IMR-90 (cell line): Measurements from ENCODE around the gene EXO1. TPM values are rescaled to one million over a fixed set of nuclear protein-coding genes. Genes with fewer than 3 reads are reported as not detected.

ENCODE experiments used
- ATAC-seq: fragments of 200-7000 bp; cut with Tn5 transposase; 2 replicates; pipeline ENCODE4 v1.9.1; 2020; ENCODE audit warnings: low read depth, mild to moderate bottlenecking, moderate library complexity
- BruUV-seq: library from RNA; stranded (reverse); fragments of 400-500 nt; replicated peaks from 2 replicates; lab custom pipeline; 2021; lab: Mats Ljungman, UMichigan
- CTCF ChIA-PET: fragments of 300-600 bp; formaldehyde crosslinking; extraction: SDS; loops from one replicate; lab custom pipeline; 2021; ENCODE audit warnings: antibody characterized with exemption; lab: Yijun Ruan, JAX
- POLR2A ChIA-PET: fragments of 300-600 bp; sonication (Branson Sonifier 250); formaldehyde crosslinking; loops from one replicate; lab custom pipeline; 2022; ENCODE audit warnings: antibody characterized with exemption; ENCODE audit not compliant: unreplicated experiment; lab: Charles Lee
- DNase-seq: peaks from one replicate; pipeline ENCODE4 v3.0.0; 2013
- H2AFZ ChIP-seq: replicated peaks from 2 replicates; pipeline ENCODE3; 2013; ENCODE audit warnings: low read length, mild to moderate bottlenecking; ENCODE audit not compliant: poor library complexity
- H2AK5ac ChIP-seq: 2 replicates; pipeline ENCODE4 v1.6.1; 2013; ENCODE audit warnings: low read depth, low read length, inconsistent platforms
- H2AK9ac ChIP-seq: replicated peaks from 2 replicates; pipeline ENCODE3; 2013; ENCODE audit warnings: mild to moderate bottlenecking, low read depth, low read length, moderate library complexity; ENCODE audit not compliant: poor library complexity
- H2BK120ac ChIP-seq: 2 replicates; pipeline ENCODE4 v1.6.1; 2013; ENCODE audit warnings: low read depth, low read length, inconsistent platforms
- H2BK15ac ChIP-seq: 3 replicates; pipeline ENCODE4 v1.6.1; 2013; ENCODE audit warnings: low read depth, low read length, inconsistent platforms
- H2BK20ac ChIP-seq: 2 replicates; pipeline ENCODE4 v1.6.1; 2013; ENCODE audit warnings: low read depth, mild to moderate bottlenecking, inconsistent platforms, low read length, moderate library complexity
- H2BK5ac ChIP-seq: 2 replicates; pipeline ENCODE4 v1.6.1; 2013; ENCODE audit warnings: mild to moderate bottlenecking, low read depth, low read length, inconsistent platforms; ENCODE audit not compliant: poor library complexity, severe bottlenecking
- H3K14ac ChIP-seq: replicated peaks from 2 replicates; pipeline ENCODE4 v1.6.1; 2013; ENCODE audit warnings: low read depth, low read length, inconsistent platforms
- H3K18ac ChIP-seq: 2 replicates; pipeline ENCODE4 v1.6.1; 2013; ENCODE audit warnings: low read depth, low read length, control low read depth
- H3K23ac ChIP-seq: 2 replicates; pipeline ENCODE4 v1.6.1; 2013; ENCODE audit warnings: low read depth, low read length, inconsistent platforms
- H3K27ac ChIP-seq: 2 replicates; pipeline ENCODE4 v1.5.1; 2013; ENCODE audit warnings: mild to moderate bottlenecking, control low read depth, low read length; ENCODE audit not compliant: insufficient read depth
- H3K27me3 ChIP-seq: 2 replicates; pipeline ENCODE4 v1.6.1; 2013; ENCODE audit warnings: low read length; ENCODE audit not compliant: control insufficient read depth, insufficient read depth
- H3K36me3 ChIP-seq: 2 replicates; pipeline ENCODE4 v1.6.1; 2013; ENCODE audit warnings: low read length, mixed read lengths; ENCODE audit not compliant: control insufficient read depth, insufficient read depth
- H3K4ac ChIP-seq: 2 replicates; pipeline ENCODE4 v1.6.1; 2013; ENCODE audit warnings: low read depth, low read length, inconsistent platforms
- H3K4me1 ChIP-seq: 2 replicates; pipeline ENCODE4 v1.6.1; 2013; ENCODE audit warnings: low read length, mixed read lengths; ENCODE audit not compliant: control insufficient read depth, insufficient read depth
- H3K4me2 ChIP-seq: 2 replicates; pipeline ENCODE4 v1.6.1; 2013; ENCODE audit warnings: low read depth, mild to moderate bottlenecking, control low read depth, low read length, moderate library complexity
- H3K4me3 ChIP-seq: 2 replicates; pipeline ENCODE4 v1.5.1; 2013; ENCODE audit warnings: low read depth, mild to moderate bottlenecking, control low read depth, low read length, moderate library complexity; ENCODE audit not compliant: insufficient read depth
- H3K56ac ChIP-seq: 2 replicates; pipeline ENCODE4 v1.6.1; 2013; ENCODE audit warnings: low read length, inconsistent platforms; ENCODE audit not compliant: insufficient read depth; ENCODE audit errors: extremely low read depth
- H3K79me1 ChIP-seq, 2 experiments: 2 replicates each; pipeline ENCODE4 v1.6.1; 2013; ENCODE audit warnings: low read length in 2 of 2, inconsistent platforms in 1 of 2, low read depth in 1 of 2
- H3K9ac ChIP-seq: 2 replicates; pipeline ENCODE4 v1.6.1; 2013; ENCODE audit warnings: low read depth, low read length, control low read depth
- H3K9me1 ChIP-seq: 2 replicates; pipeline ENCODE4 v1.6.1; 2013; ENCODE audit warnings: low read length, inconsistent platforms; ENCODE audit not compliant: insufficient read depth
- H3K9me3 ChIP-seq: 2 replicates; pipeline ENCODE4 v1.6.1; 2013; ENCODE audit warnings: low read length; ENCODE audit not compliant: control insufficient read depth, insufficient read depth
- H4K20me1 ChIP-seq: 2 replicates; pipeline ENCODE4 v1.6.1; 2013; ENCODE audit warnings: low read length, inconsistent platforms; ENCODE audit not compliant: insufficient read depth
- H4K5ac ChIP-seq: 2 replicates; pipeline ENCODE4 v1.6.1; 2013; ENCODE audit warnings: mild to moderate bottlenecking, low read depth, low read length, control low read depth
- H4K8ac ChIP-seq, 2 experiments: 2 replicates each; pipeline ENCODE4 v1.6.1; 2013; ENCODE audit warnings: low read depth in 2 of 2, low read length in 2 of 2, control low read depth in 1 of 2, inconsistent platforms in 1 of 2
- H4K91ac ChIP-seq: 2 replicates; pipeline ENCODE4 v1.6.1; 2013; ENCODE audit warnings: low read depth, low read length, inconsistent platforms; ENCODE audit not compliant: insufficient read depth
- CHD1 ChIP-seq: IDR thresholded peaks from 2 replicates; pipeline ENCODE4 v1.6.1; 2012; ENCODE audit warnings: low read depth, low read length, improper control_type of control experiment
- dilution Hi-C: fragments of 300-500 bp; cut with HindIII; formaldehyde crosslinking; loops from one replicate; pipeline ENCODE4 v1.14.3; 2018; ENCODE audit warnings: low sequenced_read_pairs; ENCODE audit not compliant: unreplicated experiment
- in situ Hi-C: fragments of 300-500 bp; cut with MboI; formaldehyde crosslinking; loops from 3 replicates; pipeline ENCODE4 v1.14.3; 2019; ENCODE audit warnings: low sequenced_read_pairs, inconsistent platforms, mixed read lengths
- intact Hi-C: fragments of 100-400 bp; cut with micrococcal nuclease; formaldehyde crosslinking; loops from 2 replicates; pipeline ENCODE4 v1.10.0; 2022
- polyA plus RNA-seq, 3 experiments: library from polyadenylated mRNA; depleted of rRNA; stranded (reverse); fragments of >200 nt; gene quantifications; 2 replicates each; pipeline ENCODE4 v1.2.3, GENCODE V29; 2012; ENCODE audit warnings: low replicate concordance in 1 of 3
- total RNA-seq: library from RNA; depleted of rRNA; stranded (reverse); fragments of >200 nt; gene quantifications from 2 replicates; pipeline ENCODE4 v1.2.3, GENCODE V29; 2012

Gene EXO1
- total and polyA plus RNA-seq, 2 of the 4 experiments (the other 2 are of a cell fraction): 5.1 to 12.9 TPM

DNA sequence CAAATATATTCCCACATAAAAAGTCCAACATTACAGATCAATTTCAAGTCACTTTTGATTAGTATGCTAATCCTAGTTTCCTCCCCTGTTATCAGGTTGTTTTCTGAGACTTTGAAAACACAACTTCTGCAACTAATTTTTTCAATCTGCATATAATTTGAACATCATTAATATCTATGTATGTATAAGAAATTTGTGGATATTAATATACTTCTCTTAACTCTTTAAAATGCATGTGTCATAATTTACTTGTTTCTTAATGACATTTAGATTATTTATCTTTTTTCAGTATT is 48.6 kb downstream of the EXO1 start:
- Histone ChIP-seq H3K9ac (no peak overlapping the region), H4K5ac (no peak overlapping the region), H3K27ac (no peak overlapping the region), H4K91ac (no peak overlapping the region), H4K20me1 (no peaks in the 10 kb centered on the region), H3K4me2 (no peak overlapping the region), H3K79me1 (no peaks in the 10 kb centered on the region), H3K4me3 (no peak overlapping the region), H2BK15ac (no peak overlapping the region), H2BK5ac (no peak overlapping the region), H3K23ac (no peak overlapping the region), H2BK20ac (no peak overlapping the region), H3K9me3 (no peaks in the 10 kb centered on the region), H3K4ac (no peak overlapping the region), H3K14ac (no peak overlapping the region), H3K36me3 (no peaks in the 10 kb centered on the region), H3K56ac (no peak overlapping the region), H2AFZ (no peak overlapping the region), H3K18ac (no peak overlapping the region), H3K9me1 (no peaks in the 10 kb centered on the region; the same call in 1 of the 2 replicates), H2AK5ac (no peak overlapping the region), H2BK120ac (no peak overlapping the region), H4K8ac (no peak overlapping the region), H3K4me1 (no peaks in the 10 kb centered on the region), H2AK9ac (no peak overlapping the region), H3K27me3 (no peaks in the 10 kb centered on the region)
- ATAC-seq (no peak), DNase-seq (no peak)
- ChIA-PET CTCF (interaction anchor here (0.5 to 1.2 kb wide), 4 partner anchors 18 to 1359 kb away, joined by 3 to 7 read pairs (median 4); partner anchors contain the start of gene SDCCAG8), POLR2A (no interaction called here)
- dilution Hi-C loops: no loop called here
- no TSS peak for BruUV-seq
- intact Hi-C loops: loop anchor here (1.0 to 5.0 kb wide), 6 partner anchors 90 to 1428 kb away; no protein-coding TSS in a partner anchor
- in situ Hi-C loops: loop anchor here (10.0 kb wide), 1 partner anchor 1428 kb away; no protein-coding TSS in a partner anchor
- no peak for TF ChIP-seq CHD1
